Measurements from ENCODE around the gene EIF3M.

DNA sequence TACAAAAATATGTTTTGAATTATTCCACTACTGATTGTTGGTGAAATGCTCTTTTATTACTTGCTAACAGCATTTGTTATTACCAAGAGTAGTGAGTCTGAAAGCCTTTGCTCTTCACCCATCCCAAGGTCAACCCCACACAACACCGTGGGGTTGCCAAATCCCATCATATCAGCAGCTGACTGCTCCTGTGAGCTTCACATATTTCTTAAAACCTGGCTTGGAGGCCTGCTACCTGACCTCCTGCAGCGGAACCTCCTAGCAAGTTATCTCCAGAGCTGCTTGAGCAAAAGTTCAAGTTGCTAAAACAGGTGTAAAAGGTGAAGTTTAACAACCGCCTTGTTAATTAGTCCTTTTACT is 20.1 kb upstream of the EIF3M start:
- TF ChIP-seq POLR2A (IDR thresholded peaks at IDR 0.05; ENCODE audit: low read depth, low read length) = no peak
- no peak for TF ChIP-seq TAF1 (IDR thresholded peaks at IDR 0.05; ENCODE audit: borderline replicate concordance, low read depth, low read length)
- TF ChIP-seq POLR2AphosphoS5 (IDR thresholded peaks at IDR 0.05; ENCODE audit: low read depth, low read length) = no peak

Data from GM12892 (cell line).